GM04503 (cell line): Measurements from ENCODE around the gene BPTF.
"Not testable (repeated sequence)": the region's sequence is repeated elsewhere in the genome, so short reads cannot be mapped to it uniquely, and the experiment has no call there.

Experiments used
- DNase-seq: peaks from one replicate; pipeline ENCODE4 v3.0.0-alpha.2; 2012; ENCODE audit warnings: low read depth

BPTF gene

DNA sequence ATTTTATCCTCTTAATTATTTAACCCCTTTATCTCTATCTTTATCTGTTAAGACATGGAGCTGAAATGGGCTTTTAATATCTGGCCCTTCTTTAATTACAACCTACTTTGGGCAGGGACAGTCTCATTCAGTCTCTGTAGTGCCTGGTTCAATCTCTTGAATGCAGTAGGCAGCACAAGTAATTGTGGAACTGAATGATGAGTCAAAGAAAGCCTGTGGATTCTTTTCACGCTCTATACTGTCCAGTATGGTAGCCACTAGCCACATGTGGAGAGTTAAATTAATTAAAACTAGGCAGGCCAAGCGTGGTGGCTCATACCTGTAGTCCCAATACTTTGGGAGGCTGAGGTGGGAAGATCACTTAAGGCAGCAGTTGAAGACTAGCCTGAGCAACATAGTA, 9.3 kb downstream of the BPTF start:
- DNase-seq = no peak

DNA sequence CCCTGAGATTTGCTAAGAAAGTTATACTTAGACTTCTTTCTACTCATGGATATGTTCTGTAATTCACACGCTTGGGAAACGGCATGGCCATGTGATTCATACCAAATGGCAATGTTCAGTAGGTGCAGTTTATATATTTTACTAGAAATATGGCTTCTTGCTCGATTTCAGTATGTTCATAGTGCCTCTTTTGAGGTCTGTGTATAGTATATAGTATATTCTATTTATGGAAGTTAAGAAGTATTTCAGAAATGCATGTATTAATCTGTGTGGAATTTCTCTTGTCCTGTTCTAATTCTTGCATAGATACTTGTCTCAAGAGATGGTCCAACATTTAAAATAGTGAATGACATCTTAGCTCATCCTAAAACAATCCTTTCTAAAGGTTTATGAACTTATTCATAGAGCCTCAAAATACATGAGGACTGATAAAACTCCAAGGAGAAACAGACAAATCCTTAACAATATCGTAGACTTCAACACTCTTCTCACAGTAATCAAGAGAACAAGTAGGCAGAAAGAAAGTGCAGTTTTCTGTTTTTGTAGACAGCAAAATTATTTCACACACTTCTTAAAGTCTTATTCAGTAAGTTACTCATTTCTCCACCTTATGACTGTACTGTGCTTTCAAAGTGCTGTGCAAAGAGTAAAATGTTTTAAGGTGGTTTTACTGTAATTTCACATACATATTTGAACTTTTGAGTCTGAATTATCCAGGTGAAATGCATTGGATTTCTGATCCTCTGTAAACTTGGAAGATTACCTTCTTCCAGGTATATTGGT, 11.1 kb downstream of the BPTF start:
- peak; percentile 49 for DNase-seq

DNA sequence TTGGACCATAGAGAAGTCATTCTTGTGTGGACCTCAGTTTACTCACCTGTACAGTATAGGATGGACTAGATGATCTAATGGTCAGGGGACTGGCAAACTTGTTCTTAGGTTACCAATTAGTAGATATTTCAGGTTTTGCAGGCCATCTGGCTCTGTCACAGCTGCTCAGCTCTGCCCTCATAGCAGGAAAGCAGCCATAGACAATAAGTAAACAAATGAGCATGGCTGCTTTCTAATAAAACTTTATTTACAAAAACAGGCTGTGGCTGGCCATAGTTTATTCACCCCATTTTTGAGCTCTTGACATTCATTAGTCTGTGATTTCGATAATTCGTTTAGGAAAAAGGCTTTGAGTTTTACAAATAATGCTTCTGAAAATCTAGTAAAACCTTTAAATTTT, 12.7 kb downstream of the BPTF start:
- no peak for DNase-seq

DNA sequence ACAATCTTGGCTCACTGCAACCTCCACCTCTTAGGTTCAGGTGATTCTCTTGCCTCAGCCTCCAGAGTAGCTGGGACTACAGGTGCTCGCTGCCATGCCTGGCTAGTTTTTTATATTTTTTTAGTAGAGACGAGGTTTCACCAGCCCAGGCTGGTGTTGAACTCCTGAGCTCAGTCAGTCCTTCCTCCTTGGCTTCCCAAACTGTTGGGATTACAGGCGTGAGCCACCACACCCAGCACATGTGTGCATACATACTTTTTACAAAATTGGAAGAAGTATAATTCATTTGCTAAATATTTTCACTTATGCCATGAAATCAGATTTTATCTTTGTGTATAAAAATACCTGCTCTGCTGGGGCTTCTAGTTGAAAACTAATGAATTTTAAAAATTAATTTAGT, 13.2 kb downstream of the BPTF start:
- no peak for DNase-seq

DNA sequence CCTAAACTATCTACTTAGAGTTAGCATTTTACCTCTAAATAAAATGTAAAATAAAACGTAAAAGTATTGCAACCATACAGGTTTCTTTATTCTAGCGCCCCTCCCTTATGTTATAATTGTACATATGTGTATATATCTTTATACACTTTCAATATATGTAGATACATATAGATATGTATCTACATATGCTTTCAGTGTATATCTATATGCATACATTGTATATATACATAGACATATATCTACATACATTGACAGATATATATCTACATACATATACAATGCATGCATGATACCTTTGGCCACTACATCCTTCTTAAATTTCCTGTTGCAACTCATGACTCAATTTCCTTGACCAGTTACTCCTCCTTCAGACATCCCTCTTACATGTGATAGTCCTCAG, 16.7 kb downstream of the BPTF start:
- no peak for DNase-seq

DNA sequence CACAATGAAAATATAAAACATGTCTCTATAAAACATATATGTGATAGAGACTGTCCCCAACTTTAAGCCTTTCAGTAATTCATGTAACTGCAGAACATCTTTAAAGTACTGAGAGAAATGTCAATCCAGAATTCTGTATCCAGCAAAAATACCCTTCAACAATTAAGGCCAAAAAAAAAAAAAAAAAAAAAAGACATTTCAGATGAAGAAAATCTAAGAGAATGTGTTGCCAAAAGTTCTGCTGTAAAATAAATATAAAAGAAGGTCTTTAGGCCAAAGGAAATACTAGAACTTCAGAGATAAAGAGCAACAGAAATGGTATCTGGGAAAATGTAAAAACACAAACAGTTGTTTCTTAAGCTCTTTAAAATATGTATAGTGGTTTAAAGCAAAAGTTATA, 17.3 kb downstream of the BPTF start:
- DNase-seq = no peak

DNA sequence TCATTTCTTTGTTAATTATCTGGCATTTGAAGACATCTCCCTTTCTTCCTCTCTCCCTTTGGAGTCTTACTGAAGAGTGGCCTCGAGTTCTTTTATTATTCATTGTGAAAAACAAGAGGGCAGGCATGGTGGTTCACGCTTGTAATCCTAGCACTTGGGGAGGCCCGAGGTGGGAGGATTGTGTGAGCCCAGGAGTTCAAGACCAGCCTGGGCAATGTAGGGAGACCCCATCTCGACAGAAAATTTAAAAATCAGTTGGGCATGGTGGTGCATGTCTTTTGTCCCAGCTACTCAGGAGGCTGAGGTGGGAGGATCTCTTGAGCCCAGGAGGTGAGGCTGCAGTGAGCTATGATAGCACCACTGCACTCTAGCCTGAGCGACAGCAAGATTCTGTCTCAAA, 20.1 kb downstream of the BPTF start:
- DNase-seq = no peak

DNA sequence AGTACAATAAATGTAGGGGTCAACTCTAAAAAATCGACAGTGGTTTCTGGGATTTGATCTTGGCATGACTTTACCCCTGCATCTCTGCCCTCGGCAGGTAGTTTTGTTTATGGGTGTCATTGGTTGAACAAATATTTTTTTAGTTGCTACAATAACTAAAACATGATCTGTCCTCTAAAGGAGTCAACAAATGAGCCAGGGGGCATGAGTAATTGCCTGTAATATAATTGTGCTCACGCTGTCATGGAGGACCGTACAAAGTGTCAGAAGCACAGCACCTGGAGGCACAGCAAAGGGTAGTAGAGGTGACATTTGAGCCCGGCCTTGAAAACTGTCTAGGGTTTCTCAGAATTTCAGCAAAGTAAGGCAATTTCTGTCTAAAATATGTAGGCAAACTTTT, 22.9 kb downstream of the BPTF start:
- not testable (repeated sequence) for DNase-seq

DNA sequence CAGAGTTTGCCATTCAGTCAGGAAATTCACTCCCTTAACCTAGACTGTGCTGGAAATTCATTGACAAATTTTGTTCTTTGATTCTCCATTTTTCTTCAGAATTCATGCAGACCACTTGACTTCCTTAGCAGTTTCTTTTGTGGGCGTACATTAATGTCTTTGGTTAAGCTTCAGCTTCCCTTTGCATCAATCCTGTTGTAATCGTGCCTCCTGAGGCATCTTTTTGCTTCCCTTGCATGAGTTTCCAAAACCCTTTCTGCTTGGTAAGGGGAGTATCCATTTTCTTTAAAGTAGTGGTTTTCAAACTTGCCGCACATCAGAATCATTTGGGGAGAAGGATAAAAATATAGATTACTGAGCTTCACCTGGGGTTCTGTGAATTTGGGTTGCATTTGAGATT, 23.5 kb downstream of the BPTF start:
- DNase-seq = not testable (repeated sequence)

DNA sequence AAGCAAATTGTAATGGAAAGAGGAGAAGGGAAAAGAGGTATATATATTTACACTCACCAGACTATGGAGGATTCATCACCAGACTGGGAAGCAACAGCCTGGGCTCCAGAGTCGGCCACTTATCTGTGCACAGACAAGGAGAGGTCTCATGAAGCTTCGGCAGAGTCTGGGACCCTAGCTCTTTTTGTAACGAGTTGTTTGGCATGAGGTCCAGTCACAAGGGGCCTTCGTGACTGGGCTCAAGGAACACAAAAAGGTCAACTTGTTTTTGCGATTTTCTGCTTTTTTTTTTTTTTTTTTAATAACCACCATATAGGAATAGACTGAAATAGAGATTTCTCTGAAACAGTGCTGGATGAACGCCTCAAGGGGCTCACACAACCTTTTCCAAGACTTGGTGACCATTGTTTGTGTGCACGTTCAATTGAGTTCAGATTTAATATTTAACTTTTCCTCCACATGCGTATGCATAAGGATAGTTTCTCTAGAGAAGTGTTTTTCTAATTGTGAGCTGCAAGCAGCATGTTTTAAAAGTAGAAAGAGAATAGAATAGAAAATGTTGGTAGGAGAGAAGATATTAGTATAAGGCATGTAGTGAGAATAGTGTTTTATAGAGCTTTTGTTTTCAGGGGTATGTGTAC, 25.8 kb downstream of the BPTF start:
- DNase-seq = no peak

DNA sequence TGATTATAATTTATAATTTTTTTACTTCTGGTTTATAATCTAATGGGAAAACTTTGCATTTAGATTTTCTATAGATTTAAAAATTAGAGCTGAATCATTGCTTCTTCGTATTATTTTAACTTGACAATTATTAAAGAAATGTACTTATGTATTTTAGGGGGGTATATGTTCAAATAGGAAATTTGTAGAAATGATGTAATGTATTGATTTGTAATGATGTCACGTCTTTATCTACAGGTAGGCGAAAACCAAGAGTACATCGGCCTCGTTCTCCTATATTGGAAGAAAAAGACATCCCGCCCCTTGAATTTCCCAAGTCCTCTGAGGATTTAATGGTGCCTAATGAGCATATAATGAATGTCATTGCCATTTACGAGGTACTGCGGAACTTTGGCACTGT, 28.4 kb downstream of the BPTF start:
- no peak for DNase-seq

DNA sequence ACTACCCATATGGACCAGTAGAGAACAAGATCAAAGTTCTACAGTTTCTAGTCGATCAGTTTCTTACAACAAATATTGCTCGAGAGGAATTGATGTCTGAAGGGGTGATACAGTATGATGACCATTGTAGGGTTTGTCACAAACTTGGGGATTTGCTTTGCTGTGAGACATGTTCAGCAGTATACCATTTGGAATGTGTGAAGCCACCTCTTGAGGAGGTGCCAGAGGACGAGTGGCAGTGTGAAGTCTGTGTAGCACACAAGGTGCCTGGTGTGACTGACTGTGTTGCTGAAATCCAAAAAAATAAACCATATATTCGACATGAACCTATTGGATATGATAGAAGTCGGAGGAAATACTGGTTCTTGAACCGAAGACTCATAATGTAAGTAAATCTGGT, 29.1 kb downstream of the BPTF start:
- DNase-seq = no peak

DNA sequence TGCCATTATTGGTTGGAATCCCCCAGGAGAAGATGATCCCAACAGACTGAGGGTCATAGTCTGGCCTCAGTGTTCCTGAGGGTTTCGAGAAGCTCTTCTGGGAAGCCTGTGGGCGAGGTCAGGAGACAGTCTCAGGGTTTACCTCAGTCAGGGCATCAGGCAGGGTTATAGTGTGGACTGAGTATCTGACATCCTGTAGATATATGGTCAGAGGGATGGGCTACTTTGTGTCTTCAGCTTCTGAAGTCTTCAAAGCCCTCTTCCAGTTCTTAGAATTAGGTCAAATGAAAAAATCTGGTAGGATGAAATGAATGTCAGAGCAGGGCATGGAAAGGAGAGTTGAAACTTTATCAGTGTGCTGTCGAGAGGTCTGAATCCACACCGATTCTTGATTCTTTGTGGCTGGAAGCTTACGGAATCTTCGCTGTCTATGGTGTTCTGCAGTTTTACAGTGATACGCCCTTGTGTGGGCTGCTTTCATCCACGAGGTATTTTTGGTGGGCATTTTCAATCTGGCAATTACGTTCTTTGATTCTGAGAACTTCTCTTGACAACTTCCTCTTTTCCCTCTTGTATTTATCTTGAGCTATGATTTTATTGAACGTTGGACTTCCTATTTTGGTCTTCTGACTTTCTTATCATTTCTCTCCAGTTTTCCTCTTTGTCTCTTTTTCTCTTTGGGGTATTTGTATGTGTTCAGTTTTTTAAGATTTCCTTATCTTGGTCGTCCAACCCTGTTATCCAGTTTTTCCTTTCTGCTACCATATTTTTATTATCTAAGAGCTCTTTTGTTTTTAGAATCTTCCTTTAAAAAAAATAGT, 30.4 kb downstream of the BPTF start:
- no peak for DNase-seq

DNA sequence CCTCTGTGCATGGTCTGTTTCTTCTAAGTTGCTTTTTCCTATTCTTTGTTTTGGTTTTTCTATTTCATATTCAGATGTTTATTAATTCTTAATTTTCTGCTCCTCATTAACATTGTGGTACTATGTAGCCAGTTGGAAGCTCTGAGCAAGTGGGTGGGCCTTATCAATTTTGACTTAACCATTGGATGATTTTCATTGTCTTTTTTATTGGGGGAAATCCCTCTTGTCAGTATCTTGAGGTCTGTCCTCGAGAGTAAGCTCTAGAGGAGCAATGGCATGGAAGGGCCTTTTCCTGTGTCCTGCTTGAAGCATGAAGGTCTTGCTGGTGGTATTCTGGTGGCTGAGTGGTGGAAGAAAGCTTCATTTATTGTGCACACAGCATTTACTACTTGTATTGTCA, 31.1 kb downstream of the BPTF start:
- DNase-seq = not testable (repeated sequence)

DNA sequence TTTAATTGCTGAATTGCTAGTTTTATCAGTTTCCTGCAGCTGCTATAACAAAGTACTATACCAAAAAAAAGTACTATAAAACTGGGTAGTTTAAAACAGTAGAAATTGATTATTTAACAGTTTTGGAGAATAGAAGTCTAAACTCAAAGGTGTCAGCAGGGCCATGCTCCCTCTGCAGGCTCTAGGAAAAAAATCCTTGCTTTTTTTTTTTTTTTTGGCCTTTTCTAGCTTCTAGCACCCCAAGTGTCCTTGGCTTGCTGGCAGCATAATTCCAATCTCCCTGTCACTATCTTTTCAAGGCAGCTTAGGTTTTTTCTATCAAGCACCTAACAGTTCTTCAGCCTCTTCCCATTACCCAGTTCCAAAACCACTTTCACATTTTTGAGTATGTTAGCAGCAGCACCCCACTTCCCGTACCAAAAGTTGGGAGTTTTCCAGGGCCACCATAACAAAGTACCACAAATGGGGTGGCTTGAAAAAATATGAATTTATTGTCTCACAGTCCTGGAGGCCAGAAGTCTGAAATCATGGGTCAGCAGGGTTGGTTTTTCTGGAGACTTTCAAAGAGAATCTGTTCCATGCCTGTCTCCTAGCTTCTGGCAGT, 37.4 kb downstream of the BPTF start:
- DNase-seq = no peak

DNA sequence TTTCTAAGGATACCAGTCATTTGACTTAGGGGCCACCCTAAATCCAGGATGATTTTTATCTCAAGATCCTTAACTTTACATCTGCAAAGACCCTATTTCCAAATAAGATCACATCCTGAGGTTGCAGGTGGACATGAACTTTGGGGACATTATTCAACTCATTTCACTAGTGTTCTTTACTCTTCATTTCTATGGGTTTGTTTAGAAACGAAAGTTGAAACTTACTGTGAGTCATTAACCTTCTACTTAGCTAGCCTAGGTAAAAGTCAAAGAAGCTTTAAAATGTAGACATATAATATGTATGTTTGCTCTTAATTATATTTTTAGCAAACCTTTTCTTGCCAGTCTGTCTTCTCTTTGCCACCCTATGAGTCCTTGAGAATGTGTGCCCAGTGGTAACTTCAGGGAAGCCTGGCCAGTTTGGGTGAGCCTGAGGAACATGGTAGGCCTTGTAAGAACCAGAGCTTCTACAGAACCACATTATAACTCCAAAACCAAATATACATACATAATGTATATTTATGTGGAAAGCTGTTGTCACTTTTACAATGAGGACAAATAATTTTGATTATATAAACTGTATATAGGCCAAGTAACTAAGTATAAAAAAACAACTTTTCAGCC, 38.4 kb downstream of the BPTF start:
- DNase-seq = no peak

DNA sequence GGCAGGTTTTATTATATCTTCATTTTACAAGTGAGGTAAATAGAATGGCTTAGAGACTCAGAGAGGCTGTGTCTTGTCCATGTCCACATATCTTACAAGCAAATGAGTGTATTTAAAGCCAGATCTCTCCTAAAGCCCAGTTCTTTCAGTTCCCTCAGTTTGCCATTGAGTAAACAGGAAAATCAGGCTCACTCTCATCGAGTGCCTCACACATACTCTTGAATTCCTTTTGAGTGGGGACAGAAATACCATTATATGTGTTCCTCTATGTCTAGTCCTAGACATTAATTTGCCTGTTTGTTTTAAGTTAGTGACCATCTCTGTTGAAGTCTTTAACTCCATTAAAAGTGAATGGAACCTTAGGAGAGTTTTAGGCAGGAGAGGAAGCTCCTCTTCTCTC, 40.1 kb downstream of the BPTF start:
- DNase-seq = no peak

DNA sequence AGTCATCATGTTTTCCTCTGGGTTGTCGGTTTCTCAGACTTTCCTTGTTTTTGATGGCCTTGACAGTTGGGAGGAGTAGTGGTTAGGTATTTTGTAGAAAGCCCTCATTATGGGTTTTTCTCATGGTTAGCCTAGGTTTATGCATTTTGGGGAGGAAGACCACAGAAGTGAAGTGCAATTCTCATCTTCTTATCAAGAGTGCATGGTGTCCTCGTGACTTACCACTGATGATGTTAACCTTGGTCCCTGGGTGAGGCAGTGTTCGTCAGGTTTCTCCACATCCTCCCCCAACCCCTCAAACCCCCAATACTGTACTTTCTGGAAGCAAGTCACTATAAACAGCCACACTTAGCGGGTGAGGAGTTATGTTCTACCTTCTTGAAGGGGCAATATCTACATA, 42.3 kb downstream of the BPTF start:
- DNase-seq = no peak

DNA sequence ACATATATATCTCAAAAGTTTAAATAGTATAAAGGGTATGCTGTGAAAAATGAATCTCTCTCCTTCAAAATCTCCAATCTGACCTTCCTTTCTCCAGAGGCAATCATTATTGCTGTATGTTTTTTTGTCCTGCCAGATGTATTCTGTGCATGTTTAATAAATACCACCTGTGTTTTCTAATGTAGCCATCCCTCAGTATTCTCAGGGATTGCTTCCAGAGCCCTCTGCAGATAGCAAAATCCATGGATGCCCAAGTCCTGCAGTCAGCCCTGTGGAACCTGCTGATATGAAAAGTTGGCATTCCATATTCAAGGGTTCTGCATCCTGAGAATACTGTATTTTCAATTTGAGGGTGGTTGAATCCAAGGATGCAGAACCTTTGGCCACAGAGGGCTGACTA, 42.9 kb downstream of the BPTF start:
- no peak for DNase-seq

DNA sequence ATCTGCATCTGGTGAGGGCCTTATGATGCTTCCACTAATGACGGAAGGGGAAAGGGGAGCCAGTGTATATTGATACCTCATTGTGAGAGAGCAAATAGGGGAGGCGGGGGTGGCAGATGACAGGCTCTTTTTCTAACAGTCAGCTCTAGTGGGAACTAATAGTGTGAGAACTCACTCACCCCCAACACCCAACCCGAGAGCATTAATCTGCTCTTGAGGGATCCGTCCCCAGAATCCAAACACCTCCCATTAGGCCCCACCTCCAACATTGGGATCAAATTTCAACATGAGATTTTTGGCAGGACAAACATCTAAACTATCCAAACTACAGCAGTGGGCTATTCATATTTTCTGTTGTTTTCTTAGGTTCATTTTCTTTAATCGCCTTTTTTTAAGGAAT, 54.4 kb downstream of the BPTF start:
- DNase-seq = no peak

DNA sequence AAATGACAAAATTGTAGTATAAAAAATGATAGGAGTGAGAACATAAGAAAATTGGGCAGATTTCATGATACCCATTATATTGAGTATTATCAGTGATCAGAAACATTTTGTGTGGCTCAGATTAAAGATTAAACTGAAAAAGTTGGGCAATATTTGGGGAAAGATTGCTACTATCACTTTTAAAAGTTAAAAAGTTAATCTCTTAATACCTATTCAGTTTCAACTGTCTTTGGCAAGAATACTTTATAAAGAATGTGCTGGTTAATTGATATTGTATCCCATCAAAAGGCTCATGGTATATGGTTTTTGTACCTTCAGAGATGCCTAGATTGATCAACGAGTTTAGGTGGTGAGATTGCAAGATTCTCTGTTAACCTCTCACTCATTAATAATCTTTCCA, 55.8 kb downstream of the BPTF start:
- no peak for DNase-seq

DNA sequence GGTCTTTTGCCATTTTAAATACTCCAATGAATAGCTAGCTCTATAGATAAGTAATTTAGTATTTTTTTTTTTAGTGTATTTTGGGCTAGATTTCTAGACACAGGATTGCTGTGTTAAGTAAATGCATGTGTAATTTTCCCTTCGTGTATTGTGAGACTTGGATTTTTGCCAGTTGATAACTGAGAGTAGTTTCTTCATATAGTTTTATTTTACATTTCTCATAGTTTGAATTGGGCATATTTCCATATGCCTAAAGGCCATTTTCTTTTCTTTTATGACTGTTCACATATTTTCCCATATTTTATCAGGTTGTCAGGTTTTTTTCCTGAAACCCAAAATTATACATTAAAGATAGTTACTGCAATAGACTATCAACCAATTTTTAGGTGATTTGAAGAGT, 59.4 kb downstream of the BPTF start:
- no peak for DNase-seq
